Esophagus muscularis mucosa (tissue), 4 donors: ENCODE data around the gene ADAMTS17. TPM values are rescaled to one million over a fixed set of nuclear protein-coding genes. Genes with fewer than 3 reads are reported as not detected.

ENCODE experiments used
- DNase-seq: peaks from one replicate; pipeline ENCODE4 v3.0.0-alpha.2; 2017; ENCODE audit errors: extremely low spot score
- H3K27ac ChIP-seq, 4 donors: fragments of 200-600 bp; sonication (generic); replicated peaks in 1 of 4; 1 replicate in 3 of 4; 2 replicates in 1 of 4; pipeline ENCODE4 v1.5.1; 2016 to 2019; ENCODE audit warnings: mild to moderate bottlenecking in 1 of 4
- H3K27me3 ChIP-seq, 4 donors: fragments of 200-600 bp; sonication (generic); one replicate each; pipeline versions ENCODE4 v1.5.1 to v1.6.0; 2016 to 2019
- H3K36me3 ChIP-seq, 4 donors: fragments of 200-600 bp; sonication (generic); one replicate each; pipeline ENCODE4 v1.5.1; 2016 to 2019
- H3K4me1 ChIP-seq, 4 donors: fragments of 200-600 bp; sonication (generic); one replicate each; pipeline ENCODE4 v1.5.1; 2016 to 2019
- H3K4me3 ChIP-seq, 4 donors: fragments of 200-600 bp; sonication (generic); 1 replicate in 2 of 4; 2 replicates in 2 of 4; pipeline ENCODE4 v1.5.1; 2016 to 2019; ENCODE audit warnings: mild to moderate bottlenecking in 4 of 4, moderate library complexity in 1 of 4
- H3K9me3 ChIP-seq, 4 donors: fragments of 200-600 bp; sonication (generic); 1 replicate in 3 of 4; 2 replicates in 1 of 4; pipeline ENCODE4 v1.5.1; 2016 to 2019
- EP300 ChIP-seq: sonication (generic); formaldehyde crosslinking; IDR thresholded peaks from one replicate; pipeline ENCODE4 v1.6.1; 2017; ENCODE audit warnings: antibody characterized with exemption
- POLR2A ChIP-seq: fragments of 450-650 bp; IDR thresholded peaks from one replicate; pipeline ENCODE4 v1.6.1; 2017; ENCODE audit warnings: antibody characterized with exemption, moderate library complexity, mild to moderate bottlenecking, low read depth
- POLR2AphosphoS5 ChIP-seq, 2 donors: sonication (generic); formaldehyde crosslinking; IDR thresholded peaks; one replicate each; pipeline ENCODE4 v1.6.1; 2017; ENCODE audit warnings: antibody characterized with exemption in 2 of 2
- WGBS: methylation state at CpG from one replicate; pipeline ENCODE4 v1.1.5; 2018; 5-methylcytosine and 5-hydroxymethylcytosine counted together
- intact Hi-C: fragments of 100-400 bp; cut with DNase I; formaldehyde crosslinking; loops from one replicate; pipeline ENCODE4 v1.15.1; 2023
- total RNA-seq, 4 donors: library from RNA; depleted of rRNA; stranded (reverse); fragments of >200 nt; gene quantifications; one replicate each; pipeline versions ENCODE4 v1.1.0 to v1.2.1, GENCODE V29; 2016
- TF ChIP-seq, protein P1 (sequence below), 3 experiments: fragments of 200-600 bp in 2 of 3; fragments of 450-650 bp in 1 of 3; sonication (generic) in 2 of 3; IDR thresholded peaks; one replicate each; pipeline ENCODE4 v1.5.1; 2017 to 2019; ENCODE audit warnings: antibody characterized with exemption in 3 of 3, mild to moderate bottlenecking in 2 of 3, moderate library complexity in 1 of 3

The ADAMTS17 gene
- total RNA-seq, 4 donors from 2014 or later: 5.3 to 12.0 (median 6.6) TPM

GRCh38 chr15:100204771-100205170 lies 137.0 kb downstream of the ADAMTS17 start:
- Histone ChIP-seq H3K36me3 (no peaks in the 10 kb centered on the region), H3K4me1 (peaks cover 9 to 27% (median 24%) of the 10 kb centered on the region in 4 donors), H3K9me3 (no peaks in the 10 kb centered on the region), H3K27ac (no peak overlapping the region), H3K4me3 (no peak overlapping the region), H3K27me3 (no peaks in the 10 kb centered on the region)
- DNase-seq: no peak
- WGBS: 94% methylated on average over 4 of the region's 4 CpGs
- TF ChIP-seq EP300 (no peak), POLR2A (no peak), POLR2AphosphoS5 (IDR thresholded peaks at IDR 0.05) (no peak)
- TF ChIP-seq, protein P1, sequence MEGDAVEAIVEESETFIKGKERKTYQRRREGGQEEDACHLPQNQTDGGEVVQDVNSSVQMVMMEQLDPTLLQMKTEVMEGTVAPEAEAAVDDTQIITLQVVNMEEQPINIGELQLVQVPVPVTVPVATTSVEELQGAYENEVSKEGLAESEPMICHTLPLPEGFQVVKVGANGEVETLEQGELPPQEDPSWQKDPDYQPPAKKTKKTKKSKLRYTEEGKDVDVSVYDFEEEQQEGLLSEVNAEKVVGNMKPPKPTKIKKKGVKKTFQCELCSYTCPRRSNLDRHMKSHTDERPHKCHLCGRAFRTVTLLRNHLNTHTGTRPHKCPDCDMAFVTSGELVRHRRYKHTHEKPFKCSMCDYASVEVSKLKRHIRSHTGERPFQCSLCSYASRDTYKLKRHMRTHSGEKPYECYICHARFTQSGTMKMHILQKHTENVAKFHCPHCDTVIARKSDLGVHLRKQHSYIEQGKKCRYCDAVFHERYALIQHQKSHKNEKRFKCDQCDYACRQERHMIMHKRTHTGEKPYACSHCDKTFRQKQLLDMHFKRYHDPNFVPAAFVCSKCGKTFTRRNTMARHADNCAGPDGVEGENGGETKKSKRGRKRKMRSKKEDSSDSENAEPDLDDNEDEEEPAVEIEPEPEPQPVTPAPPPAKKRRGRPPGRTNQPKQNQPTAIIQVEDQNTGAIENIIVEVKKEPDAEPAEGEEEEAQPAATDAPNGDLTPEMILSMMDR (IDR thresholded peaks at IDR 0.05): no peak
- intact Hi-C loops: loop anchor here (10.0 kb wide), 1 partner anchor 130 kb away; no protein-coding TSS in a partner anchor

GRCh38 chr15:100204211-100204610 lies 137.6 kb downstream of the ADAMTS17 start:
- intact Hi-C loops: loop anchor here (10.0 kb wide), 1 partner anchor 131 kb away; no protein-coding TSS in a partner anchor
- H3K27ac ChIP-seq: no peak overlapping the region
- WGBS: 90% methylated on average over 1 of the region's 1 CpG
- no peak for DNase-seq
- H3K36me3 ChIP-seq: no peaks in the 10 kb centered on the region
- no peaks in the 10 kb centered on the region for H3K9me3 ChIP-seq
- peaks cover 9 to 24% (median 20%) of the 10 kb centered on the region in 4 donors for H3K4me1 ChIP-seq
- no peaks in the 10 kb centered on the region for H3K27me3 ChIP-seq
- TF ChIP-seq EP300: no peak
- no peak overlapping the region for H3K4me3 ChIP-seq

DNA sequence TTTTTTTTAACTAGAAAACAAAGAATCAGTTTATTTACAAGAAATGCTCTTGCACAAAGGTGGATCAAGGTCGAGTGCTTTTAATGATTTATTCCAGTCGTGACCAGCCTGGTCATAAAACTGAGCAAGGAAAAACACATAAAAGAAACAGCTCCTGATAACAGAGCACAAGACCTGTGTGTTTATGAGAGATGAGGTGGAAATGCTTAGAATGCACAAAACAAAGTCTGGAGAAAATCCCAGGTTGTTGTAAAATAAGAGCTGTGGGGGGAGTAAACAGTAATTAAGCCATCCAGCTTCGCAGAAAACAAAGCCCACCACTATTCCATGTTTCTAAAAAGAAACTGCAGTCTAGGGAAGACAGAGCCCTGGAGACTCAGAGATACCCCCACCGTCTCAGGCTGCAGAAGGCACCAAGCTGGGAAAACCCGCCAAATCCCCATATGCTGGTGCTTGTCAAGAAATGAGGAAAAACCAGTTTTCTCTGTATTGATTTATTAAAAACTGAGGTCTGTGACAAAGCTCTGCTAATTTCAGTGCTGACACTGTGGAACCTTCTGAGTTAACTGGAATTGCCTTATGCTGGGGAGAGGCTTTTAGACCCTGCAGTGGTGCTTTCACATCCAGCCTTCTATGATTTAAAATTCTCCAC lies 139.3 kb downstream of the ADAMTS17 start:
- no peak for DNase-seq
- H3K27ac ChIP-seq: no peak overlapping the region
- intact Hi-C loops: loop anchor here (10.0 kb wide), 1 partner anchor 132 kb away; no protein-coding TSS in a partner anchor
- H3K9me3 ChIP-seq: no peaks in the 10 kb centered on the region
- TF ChIP-seq EP300: no peak
- TF ChIP-seq, protein P1 (IDR thresholded peaks at IDR 0.05): no peak
- TF ChIP-seq POLR2AphosphoS5 (IDR thresholded peaks at IDR 0.05): no peak
- TF ChIP-seq POLR2A: no peak
- H3K4me1 ChIP-seq: peaks cover 9 to 26% (median 14%) of the 10 kb centered on the region in 4 donors
- no peak overlapping the region for H3K4me3 ChIP-seq
- 80% methylated on average over 5 of the region's 5 CpGs for WGBS
- no peaks in the 10 kb centered on the region for H3K36me3 ChIP-seq
- no peaks in the 10 kb centered on the region for H3K27me3 ChIP-seq

DNA sequence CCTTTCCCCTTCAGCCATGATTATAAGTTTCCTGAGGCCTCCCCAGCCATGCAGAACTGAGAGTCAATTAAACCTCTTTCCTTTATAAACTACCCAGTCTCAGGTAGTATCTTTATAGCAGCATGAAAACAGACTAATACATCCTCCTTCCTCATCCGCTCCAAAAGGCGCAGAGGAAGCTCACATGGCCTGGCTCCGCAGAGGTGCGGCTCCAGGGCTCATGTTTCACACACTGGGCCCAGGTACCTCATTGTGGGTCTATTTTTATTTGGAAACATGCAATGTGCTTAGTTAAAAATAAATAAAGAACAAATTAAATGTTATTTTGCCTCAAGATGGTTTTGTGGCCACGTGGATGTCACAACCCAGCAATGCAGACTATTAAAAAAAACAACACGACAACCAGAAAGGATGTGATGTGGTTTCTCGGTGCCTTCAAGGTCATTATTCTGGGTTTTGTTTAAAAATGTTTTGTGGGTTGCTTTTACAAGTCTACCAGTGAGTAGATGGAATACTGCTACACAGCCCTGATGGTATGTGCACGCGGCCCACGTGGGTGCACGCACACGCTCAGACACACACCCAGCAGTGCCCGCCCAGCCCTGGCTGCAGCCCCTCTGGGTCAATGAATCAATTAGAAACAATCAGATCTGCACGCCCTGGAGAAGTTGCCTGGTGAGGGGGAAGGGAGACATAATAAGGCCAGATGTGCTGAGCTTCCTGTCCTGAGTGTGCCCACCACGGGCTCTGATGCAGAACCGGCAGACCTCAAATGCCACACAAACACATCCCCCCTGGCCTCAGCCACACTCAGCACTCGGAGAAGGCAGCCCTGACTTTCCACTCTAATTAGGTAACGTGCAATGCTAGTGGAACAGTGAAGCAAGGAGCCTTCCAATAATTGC lies 140.1 kb downstream of the ADAMTS17 start:
- DNase-seq: no peak
- TF ChIP-seq EP300: no peak
- no peak for TF ChIP-seq POLR2A
- TF ChIP-seq, protein P1 (IDR thresholded peaks at IDR 0.05): no peak
- TF ChIP-seq POLR2AphosphoS5 (IDR thresholded peaks at IDR 0.05): no peak
- intact Hi-C loops: loop anchor here (10.0 kb wide), 1 partner anchor 133 kb away; no protein-coding TSS in a partner anchor
- Histone ChIP-seq H3K4me3 (no peak overlapping the region), H3K27me3 (no peaks in the 10 kb centered on the region), H3K27ac (no peak overlapping the region), H3K36me3 (no peaks in the 10 kb centered on the region), H3K4me1 (peaks cover 4 to 18% (median 6%) of the 10 kb centered on the region in 4 donors), H3K9me3 (no peaks in the 10 kb centered on the region)
- WGBS: 77% methylated on average over 18 of the region's 18 CpGs
